T-helper 1 cell treated with Interleukin-12 subunit alpha and Interleukin-12 subunit beta and Interleukin-4 antibody, amounts not matched to agents 30 μg/mL and 1 μg/mL, for 36 hours (primary cell): ENCODE measurements around the gene SLFN14.
"Not testable (repeated sequence)": the region's sequence is repeated elsewhere in the genome, so short reads cannot be mapped to it uniquely, and the experiment has no call there.

Experiments
- H3K27ac Mint-ChIP-seq: one replicate; pipeline ENCODE4 v1.8.0; 2021; ENCODE audit warnings: mild to moderate bottlenecking, mixed read lengths
- H3K27me3 Mint-ChIP-seq: one replicate; pipeline ENCODE4 v1.8.0; 2021; ENCODE audit warnings: low read depth, mixed read lengths
- H3K36me3 Mint-ChIP-seq: one replicate; pipeline ENCODE4 v1.8.0; 2021; ENCODE audit warnings: low read depth, mixed read lengths
- H3K4me1 Mint-ChIP-seq: one replicate; pipeline ENCODE4 v1.8.0; 2021; ENCODE audit warnings: low read depth, mixed read lengths
- H3K4me3 Mint-ChIP-seq: one replicate; pipeline ENCODE4 v1.8.0; 2021; ENCODE audit warnings: mild to moderate bottlenecking, moderate library complexity, mixed read lengths
- H3K9me3 Mint-ChIP-seq: one replicate; pipeline ENCODE4 v1.8.0; 2021; ENCODE audit warnings: mixed read lengths

The SLFN14 gene

GRCh38 chr17:35521654-35522256, 38.9 kb downstream of the SLFN14 start:
- H3K27me3 Mint-ChIP-seq, result not testable (repeated sequence)
- Mint-ChIP-seq H3K4me1 (peaks cover 87% of the 10 kb centered on the region), H3K4me3 (peak overlapping the region; percentile 85)

GRCh38 chr17:35521150-35521549, 39.5 kb downstream of the SLFN14 start:
- Mint-ChIP-seq H3K27ac (peak overlapping the region; percentile 94), H3K4me3 (peak overlapping the region; percentile 60), H3K36me3 (peaks cover 64% of the 10 kb centered on the region)

More at GRCh38 chr17:35521654-35522256, 38.9 kb downstream of the SLFN14 start:
- not testable (repeated sequence) for H3K9me3 Mint-ChIP-seq
- H3K27ac Mint-ChIP-seq, result peak overlapping the region; percentile 94
- H3K36me3 Mint-ChIP-seq, result peaks cover 66% of the 10 kb centered on the region

GRCh38 chr17:35519906-35520442, 40.6 kb downstream of the SLFN14 start:
- Mint-ChIP-seq H3K36me3 (peaks cover 61% of the 10 kb centered on the region), H3K4me3 (peak overlapping the region; percentile 19), H3K4me1 (peaks cover 79% of the 10 kb centered on the region), H3K27me3 (no peaks in the 10 kb centered on the region), H3K27ac (no peak overlapping the region), H3K9me3 (no peaks in the 10 kb centered on the region)

More at GRCh38 chr17:35521150-35521549, 39.5 kb downstream of the SLFN14 start:
- Mint-ChIP-seq H3K27me3 (no peaks in the 10 kb centered on the region), H3K4me1 (peaks cover 85% of the 10 kb centered on the region), H3K9me3 (no peaks in the 10 kb centered on the region)

- H3K36me3 Mint-ChIP-seq, result peaks cover 65% of the 10 kb centered on the region
- H3K27me3 Mint-ChIP-seq, result no peaks in the 10 kb centered on the region
- H3K4me3 Mint-ChIP-seq, result peak overlapping the region; percentile 19
- H3K27ac Mint-ChIP-seq, result peak overlapping the region; percentile 42
- H3K4me1 Mint-ChIP-seq, result peaks cover 77% of the 10 kb centered on the region
- no peaks in the 10 kb centered on the region for H3K9me3 Mint-ChIP-seq
These were observed 41.2 kb downstream of the SLFN14 start for GRCh38 chr17:35519439-35519838.

GRCh38 chr17:35518431-35518830, 42.2 kb downstream of the SLFN14 start:
- not testable (repeated sequence) for H3K27ac Mint-ChIP-seq, H3K9me3 Mint-ChIP-seq, H3K27me3 Mint-ChIP-seq
- Mint-ChIP-seq H3K36me3 (peaks cover 72% of the 10 kb centered on the region), H3K4me3 (peak overlapping the region; percentile 69), H3K4me1 (peaks cover 67% of the 10 kb centered on the region)

GRCh38 chr17:35515027-35515426, 45.6 kb downstream of the SLFN14 start:
- Mint-ChIP-seq H3K27ac (no peak overlapping the region), H3K27me3 (no peaks in the 10 kb centered on the region), H3K4me3 (no peak overlapping the region), H3K4me1 (peaks cover 57% of the 10 kb centered on the region), H3K9me3 (no peaks in the 10 kb centered on the region), H3K36me3 (peaks cover 71% of the 10 kb centered on the region)

GRCh38 chr17:35514564-35514963, 46.1 kb downstream of the SLFN14 start:
- H3K4me3 Mint-ChIP-seq, result no peak overlapping the region
- peaks cover 70% of the 10 kb centered on the region for H3K36me3 Mint-ChIP-seq
- no peaks in the 10 kb centered on the region for H3K9me3 Mint-ChIP-seq
- H3K27ac Mint-ChIP-seq, result no peak overlapping the region
- peaks cover 56% of the 10 kb centered on the region for H3K4me1 Mint-ChIP-seq
- no peaks in the 10 kb centered on the region for H3K27me3 Mint-ChIP-seq
